PFSK-1 (cell line): Measurements from ENCODE around the gene HCN4.

ENCODE experiments used
- FOXP2 ChIP-seq: optimal IDR thresholded peaks from 2 replicates; pipeline ENCODE3; 2011; ENCODE audit warnings: borderline replicate concordance, control low read depth, inconsistent platforms; ENCODE audit not compliant: insufficient read depth; ENCODE audit errors: extremely low read length, extremely low read depth
- POLR2AphosphoS5 ChIP-seq: IDR thresholded peaks from 2 replicates; pipeline ENCODE4 v1.6.1; 2012; ENCODE audit warnings: low read depth, mild to moderate bottlenecking, control low read depth, low read length, moderate library complexity
- REST ChIP-seq, 2 experiments: IDR thresholded peaks; 2 replicates each; pipeline versions ENCODE4 v1.6.1 to v1.8.0; 2011 to 2012; ENCODE audit warnings: low read depth in 2 of 2, low read length in 2 of 2, control low read depth in 1 of 2, inconsistent platforms in 1 of 2, mild to moderate bottlenecking in 1 of 2, moderate library complexity in 1 of 2; ENCODE audit not compliant: insufficient read depth in 1 of 2
- SIN3A ChIP-seq: IDR thresholded peaks from 2 replicates; pipeline ENCODE4 v1.6.1; 2012; ENCODE audit warnings: mild to moderate bottlenecking, low read length, moderate library complexity, borderline replicate concordance; ENCODE audit not compliant: insufficient read depth
- TAF1 ChIP-seq: IDR thresholded peaks from 2 replicates; pipeline ENCODE4 v1.6.1; 2012; ENCODE audit warnings: low read length, control low read depth, borderline replicate concordance; ENCODE audit not compliant: insufficient read depth

The HCN4 gene

DNA sequence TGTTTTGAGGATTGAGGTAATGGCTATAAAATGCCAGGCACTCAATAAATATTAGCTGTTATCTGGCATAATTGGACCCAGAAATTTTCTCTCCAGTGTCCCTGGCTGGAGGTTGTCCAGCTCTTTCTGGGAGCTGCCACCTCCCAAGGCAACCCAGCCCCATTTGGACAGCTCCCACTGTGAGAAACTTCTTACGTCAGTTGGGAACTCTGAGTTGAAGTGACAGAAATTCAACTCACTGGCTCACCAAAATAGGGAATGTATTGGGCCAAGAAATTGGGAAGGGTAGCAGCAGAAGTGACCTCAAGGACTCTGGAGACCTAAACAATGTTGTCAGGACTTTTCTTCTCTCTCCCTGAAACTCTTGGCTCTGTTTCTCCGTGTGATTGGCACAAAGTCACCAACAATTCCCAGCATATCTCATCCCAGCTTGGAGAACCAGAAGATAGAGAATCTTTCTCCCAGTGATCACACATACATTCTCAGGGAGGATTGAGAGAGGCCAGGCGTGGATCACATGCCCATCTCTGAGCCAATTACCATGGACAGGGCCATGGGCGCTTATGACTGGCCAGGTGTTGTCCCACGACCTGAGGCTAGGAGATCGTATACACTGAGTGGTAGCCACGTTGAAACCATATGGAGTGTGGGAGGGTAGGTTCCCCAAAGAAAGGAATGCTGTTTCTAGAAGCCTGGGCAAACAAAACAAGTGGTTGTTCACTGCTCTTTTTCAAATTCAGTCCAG, 22.5 kb upstream of the HCN4 start:
- no peak for TF ChIP-seq SIN3A
- TF ChIP-seq REST (IDR thresholded peaks at IDR 0.05; ENCODE audit: insufficient read depth in 1 of 2, low read depth in 2 of 2, low read length in 2 of 2) = peak in 1 of 2 experiments; percentile 85; a peak in 2 of 4 replicates

DNA sequence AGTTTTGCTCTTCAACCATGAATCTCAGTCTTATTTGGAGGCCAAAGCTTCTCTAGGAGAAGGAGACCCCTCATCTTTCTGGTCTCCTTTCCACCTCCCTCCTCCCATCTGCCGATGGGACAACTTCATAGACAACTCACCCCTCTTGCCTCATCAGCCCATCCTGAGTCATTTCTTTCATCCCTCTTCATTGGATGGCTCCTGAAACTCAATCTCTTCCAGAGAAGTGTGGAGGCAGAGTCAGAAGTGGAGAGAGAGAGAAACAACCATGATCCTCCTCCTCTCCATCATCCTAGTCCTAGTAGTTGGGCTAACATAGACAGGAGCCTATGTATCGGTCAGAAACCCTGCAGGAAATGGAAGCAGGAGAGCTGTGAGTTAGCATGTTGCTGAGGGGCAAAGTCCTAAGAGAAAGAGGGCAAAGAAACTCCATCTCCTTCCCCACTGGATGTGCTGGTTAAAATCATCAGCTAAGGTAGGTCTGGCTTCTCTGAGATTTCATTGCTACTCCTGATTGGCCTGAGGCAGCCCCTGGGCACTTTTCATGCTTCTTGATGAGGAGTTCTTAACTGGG, 21.3 kb upstream of the HCN4 start:
- TF ChIP-seq POLR2AphosphoS5 (no peak), FOXP2 (no peak), SIN3A (no peak), REST (IDR thresholded peaks at IDR 0.05; ENCODE audit: insufficient read depth in 1 of 2, low read depth in 2 of 2, low read length in 2 of 2) (no peak), TAF1 (no peak)

DNA sequence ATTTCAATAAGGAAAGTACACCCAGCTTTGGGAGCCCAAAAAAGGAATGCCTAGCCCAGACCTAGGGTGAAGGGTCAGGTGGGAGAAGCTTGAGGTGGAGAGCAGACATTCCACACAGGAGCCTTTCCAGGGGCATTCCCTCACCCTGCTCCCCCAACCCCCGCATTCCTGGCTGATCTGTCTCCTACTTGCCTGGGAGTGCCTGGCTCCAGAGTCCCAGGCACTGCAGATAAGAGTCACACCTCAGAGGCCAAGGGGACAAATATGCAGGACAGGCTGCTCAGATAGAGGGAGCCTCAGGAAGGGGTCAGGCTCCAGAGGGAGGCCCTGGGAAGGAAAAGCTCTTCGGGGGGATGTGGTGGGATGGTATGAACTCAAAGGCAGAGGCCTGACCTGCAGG, 20.8 kb upstream of the HCN4 start:
- TF ChIP-seq POLR2AphosphoS5 (no peak), FOXP2 (no peak), TAF1 (no peak), REST (IDR thresholded peaks at IDR 0.05; ENCODE audit: insufficient read depth in 1 of 2, low read depth in 2 of 2, low read length in 2 of 2) (no peak), SIN3A (no peak)

DNA sequence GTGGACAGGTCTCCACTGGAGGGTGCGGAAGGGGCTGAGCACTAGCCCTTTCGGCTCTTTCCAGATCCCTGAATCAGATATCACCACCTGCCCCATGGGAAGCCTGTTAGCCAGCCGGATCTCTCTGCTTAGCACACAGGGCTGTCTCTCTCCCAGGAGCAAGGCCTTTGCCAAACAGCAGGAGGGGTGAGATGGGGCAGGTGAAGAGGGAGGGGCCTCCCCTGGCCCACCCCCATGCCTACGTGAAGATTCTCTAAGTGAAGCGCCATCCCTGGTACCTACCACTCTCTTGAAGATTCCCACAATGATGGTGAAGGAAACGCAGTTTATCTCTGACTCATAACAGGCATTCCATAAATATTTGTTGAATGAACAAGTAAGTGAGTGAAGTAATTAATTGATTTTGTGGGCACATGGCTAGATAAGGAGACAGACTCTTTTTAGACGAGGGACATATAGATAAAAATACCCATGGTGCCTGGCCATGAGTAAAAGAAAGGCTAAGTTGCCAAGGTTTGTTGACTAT, 19.6 kb upstream of the HCN4 start:
- TF ChIP-seq FOXP2 (no peak), SIN3A (no peak)

- TF ChIP-seq TAF1 = no peak
- TF ChIP-seq REST (IDR thresholded peaks at IDR 0.05; ENCODE audit: insufficient read depth in 1 of 2, low read depth in 2 of 2, low read length in 2 of 2) = no peak
- TF ChIP-seq SIN3A = no peak
- no peak for TF ChIP-seq POLR2AphosphoS5
- no peak for TF ChIP-seq FOXP2
Observed at GRCh38 chr15:73387507-73388255, 18.9 kb upstream of the HCN4 start.
